Nucleus accumbens (tissue), 56 donors: ENCODE measurements around the gene BTG2.

ENCODE experiments used
- DNase-seq, 56 donors: peaks; one replicate each; lab custom pipeline; 2025; lab: John Stamatoyannopoulos, UW

Gene BTG2

GRCh38 chr1:203331224-203331623 lies 25.9 kb downstream of the BTG2 start:
- no peak for DNase-seq

DNA sequence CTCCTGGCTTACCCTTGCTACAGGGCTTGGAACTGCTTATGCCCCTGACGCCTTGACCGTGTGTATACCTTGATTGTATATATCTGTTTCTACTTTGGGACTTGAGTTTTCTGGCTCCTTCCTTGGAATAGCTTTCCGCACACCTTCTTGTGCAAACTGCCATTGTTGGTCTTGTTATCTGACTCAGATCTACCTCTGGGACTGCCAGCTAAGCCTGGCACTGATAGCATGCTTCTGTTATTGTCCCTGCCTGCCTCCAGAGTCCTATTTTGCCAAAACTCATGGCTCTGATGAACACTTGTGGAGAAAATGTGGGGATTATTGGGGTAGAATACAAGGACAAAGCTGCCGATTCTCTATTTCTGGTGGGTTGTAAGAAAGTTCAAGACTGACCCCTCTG lies 30.2 kb downstream of the BTG2 start:
- no peak for DNase-seq

DNA sequence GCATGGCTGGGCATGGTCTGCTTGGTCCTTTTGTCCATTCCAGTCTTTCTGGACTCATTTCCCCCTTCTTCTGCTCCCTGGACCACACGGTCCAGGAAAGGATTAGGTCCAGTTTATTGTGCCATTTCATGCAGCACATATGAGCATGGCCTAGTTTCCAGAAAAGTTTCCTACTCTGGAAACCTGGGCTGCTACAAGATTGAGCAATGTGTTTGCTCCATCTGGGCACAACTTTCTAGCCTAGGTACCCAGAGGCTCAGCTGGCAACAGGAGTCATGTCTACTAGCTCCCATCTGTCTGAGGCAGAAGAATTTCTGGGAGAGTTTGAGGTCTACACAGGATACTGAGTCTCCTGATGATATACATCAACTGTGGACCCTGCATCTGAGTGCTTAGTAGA lies 30.8 kb downstream of the BTG2 start:
- no peak for DNase-seq

DNA sequence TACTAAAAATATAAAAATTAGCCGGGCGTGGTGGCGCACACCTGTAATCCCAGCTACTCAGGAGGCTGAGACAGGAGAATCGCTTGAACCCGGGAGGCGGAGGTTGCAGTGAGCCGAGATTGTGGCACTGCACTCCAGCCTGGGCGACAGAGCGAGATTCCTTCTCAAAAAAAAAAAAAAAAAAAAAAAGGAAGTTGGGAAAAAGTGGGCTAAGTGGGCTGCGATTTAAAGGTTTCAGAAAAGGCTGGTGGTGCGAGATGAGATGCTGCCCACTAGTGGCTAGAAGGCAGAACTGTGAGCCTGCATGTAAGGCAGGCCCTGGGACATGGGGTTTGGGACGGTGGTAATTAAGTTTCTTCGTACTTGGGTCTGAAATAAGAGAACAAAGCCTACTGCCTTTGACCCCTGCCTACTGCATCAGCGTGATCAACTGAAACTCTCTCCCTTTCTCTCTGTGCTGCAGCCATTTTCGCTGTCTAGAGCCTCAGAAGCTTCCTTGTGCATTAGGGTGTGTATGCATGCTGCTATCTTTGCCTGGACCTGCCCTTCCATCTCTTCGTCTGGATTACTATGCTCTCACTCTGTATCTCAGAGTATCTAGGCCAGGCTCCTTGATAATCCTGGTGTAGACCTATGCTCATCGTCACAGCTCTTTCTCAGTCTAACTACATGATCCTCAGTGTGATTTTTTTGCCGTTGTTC lies 33.2 kb downstream of the BTG2 start:
- DNase-seq, result peak in 42 of 56 donors; percentile 9 to 75 (median 34)

DNA sequence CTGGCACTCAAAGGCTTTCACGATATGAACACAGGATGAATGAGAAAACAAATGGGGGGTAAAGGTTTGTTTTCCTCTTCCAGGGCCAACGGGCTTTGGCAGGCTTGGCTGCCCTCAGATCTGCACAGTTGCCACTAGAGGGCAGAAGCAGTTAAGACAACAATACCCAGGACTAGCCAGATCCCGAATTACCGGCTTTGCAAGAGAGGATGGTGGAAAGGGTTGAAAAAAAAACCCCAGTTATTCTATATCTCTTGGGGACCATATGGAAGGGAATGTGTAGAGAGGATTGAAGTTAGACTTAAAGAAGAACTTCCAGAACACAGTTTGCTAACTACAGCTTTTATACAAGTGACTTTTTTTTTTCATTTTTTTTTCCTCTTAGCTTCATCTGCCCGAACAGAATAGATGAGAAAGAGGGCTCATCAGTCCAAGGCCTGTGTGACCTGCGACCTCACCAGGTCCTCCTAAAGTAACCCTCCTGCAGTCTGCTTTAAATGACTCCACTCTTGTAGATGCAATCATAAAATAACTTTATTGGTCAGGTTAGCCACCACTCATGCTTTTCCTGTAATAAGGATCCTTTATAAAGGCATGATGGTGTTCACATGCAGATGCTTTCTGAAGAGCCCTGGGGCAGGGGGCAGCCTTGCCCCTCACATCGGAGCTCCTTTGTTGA lies 34.9 kb downstream of the BTG2 start:
- DNase-seq, result peak in 47 of 56 donors; percentile 13 to 83 (median 54)

DNA sequence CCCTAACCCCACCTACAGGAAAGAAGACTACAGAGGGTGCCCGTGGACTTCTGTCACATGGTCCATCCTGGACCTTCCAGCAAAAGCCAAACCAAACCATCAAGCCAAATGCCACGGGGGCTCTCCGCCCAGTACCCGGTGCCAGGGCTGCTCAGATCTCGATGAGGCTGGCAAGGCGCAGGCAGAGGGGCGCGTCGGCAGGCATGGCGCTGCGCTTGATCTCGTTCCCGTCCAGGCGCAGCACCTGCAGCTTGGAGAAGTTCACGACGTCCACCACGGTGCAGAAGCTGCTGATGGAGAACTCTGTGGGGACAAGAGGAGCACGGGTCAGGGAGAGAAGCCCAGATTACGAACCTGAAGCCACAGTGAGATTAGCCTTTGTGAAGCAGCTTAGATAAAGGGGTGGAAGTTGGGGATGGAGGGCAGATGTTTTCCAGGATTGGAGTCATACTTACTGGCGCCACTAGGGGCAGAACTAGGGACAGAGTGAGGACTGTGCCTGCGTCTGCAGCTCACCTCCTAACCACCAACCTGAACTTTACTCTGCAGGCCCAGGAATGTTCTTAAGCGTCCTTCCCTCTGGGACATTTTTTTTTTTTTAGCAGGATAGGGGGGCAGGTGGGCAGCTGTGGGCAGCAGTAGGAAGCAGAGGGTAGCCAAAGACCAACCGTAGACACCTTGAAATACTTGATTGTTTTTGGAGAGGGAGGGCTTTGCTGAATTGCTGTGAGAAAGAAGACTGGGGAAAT lies 37.0 kb downstream of the BTG2 start:
- peak in 15 of 56 donors; percentile 4 to 54 (median 16) for DNase-seq

GRCh38 chr1:203343956-203344754 lies 38.8 kb downstream of the BTG2 start:
- no peak for DNase-seq

- no peak for DNase-seq
These were observed 40.9 kb downstream of the BTG2 start for GRCh38 chr1:203346060-203346768.

- no peak for DNase-seq
These were observed 41.4 kb downstream of the BTG2 start for GRCh38 chr1:203346769-203347102.

- no peak for DNase-seq
These were observed 43.8 kb downstream of the BTG2 start for GRCh38 chr1:203349166-203349565.

DNA sequence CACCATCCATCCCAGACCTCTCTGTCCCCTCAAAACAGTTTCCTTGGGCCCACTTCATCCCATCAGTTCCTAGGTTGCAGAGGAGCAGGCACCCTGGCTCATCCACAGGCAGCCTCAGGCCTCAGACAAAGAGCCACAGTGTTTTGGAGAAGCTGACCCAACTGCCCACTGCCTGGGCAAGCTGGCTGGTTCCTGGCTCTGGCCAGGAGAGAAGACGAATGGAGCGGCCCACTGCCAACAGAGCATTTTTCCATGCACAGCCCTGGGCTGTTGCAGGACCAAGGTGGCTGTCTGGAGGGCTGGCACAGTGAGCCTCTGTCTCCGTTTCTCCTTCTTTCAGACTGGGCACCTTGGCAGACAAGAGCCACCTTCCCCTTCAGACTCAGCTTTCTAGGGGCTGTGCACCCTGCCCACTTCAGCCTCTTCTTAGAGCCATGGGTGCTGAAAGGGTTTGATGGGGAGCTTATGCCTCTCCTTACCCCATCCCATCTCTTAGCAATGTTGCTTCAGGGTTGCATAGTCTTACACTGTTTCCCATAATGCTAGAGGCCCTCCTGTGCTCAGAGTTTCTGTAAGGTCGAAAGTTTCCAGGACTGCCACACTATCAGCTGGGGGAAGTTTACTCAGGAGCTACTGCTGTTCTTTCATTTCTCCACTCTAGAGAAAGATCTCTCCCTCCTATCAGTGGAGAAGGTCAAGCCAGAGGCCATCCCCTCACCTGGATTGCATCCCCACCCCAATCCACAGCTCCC lies 44.6 kb downstream of the BTG2 start:
- peak in 42 of 56 donors; percentile 7 to 74 (median 39) for DNase-seq

- no peak for DNase-seq
These were observed 45.8 kb downstream of the BTG2 start, which contains the start of gene FMOD for GRCh38 chr1:203351037-203351625. Gene FMOD (minus strand): TSS chr1:203351122. CDS start chr1:203348270, 2,852 bp downstream.

DNA sequence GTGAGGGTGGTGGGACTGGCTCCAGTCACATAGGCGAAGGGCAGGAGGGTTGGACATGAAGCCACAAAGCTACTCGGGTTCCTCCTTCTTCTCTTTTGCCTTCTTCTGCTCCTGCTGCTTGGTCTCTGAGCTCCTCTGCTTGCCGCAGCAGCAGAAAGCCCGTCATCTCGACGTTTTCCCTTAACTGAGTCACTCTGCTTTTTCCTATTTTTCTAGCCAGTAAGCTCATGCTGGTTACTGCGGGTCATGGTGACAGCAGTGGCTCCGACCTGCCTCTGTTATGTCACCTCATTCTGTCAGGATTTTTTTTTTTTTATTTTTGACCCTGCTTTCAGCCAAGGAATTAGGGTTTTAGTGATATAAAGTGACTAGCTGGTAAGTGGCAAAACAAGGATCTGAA lies 48.2 kb downstream of the BTG2 start:
- DNase-seq, result no peak

DNA sequence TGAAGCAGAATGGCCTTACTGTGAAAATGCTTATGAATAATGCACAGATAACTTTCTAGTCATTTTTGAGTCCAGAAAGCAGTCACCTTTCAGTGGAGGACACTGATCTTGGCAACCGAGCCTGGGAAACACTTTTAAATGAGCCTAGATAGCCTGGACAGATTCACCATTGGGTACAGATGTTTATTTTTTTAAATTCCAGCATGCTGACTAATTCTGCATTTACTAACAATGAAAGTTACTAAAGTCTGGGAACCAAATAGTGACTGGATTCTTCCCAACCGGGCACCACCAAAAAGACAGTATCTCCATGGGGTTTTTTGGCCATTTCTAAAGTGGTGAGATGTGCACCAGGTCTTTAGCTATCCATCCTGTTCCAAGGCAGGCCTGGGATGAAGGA lies 48.9 kb downstream of the BTG2 start:
- DNase-seq, result no peak

DNA sequence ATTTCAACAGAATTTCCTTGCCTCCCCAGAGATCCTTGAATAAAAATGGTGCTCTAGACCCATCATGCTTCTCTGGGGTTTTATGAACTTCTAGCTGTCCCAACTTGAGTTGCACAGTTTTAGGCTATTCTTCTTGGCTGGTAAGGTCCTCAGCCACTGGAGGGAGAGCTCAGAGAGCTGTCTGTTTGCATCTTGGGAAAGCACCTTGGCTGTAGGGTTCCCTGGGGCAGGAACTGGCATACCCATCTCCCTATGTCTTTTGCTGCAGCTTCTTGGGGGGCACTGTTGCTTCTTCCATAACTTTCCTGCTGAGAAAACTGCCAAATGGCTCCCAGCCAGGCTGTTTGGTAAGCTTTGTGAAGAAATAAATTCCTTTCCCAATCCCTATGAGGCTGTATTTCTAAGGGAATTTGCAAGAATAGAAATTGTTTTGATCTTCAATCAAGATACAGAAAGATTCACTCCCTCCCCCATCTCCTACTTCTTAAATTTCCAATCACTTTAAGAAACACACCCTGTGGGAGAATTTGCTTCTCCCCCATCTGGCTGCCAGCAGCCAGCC lies 53.8 kb downstream of the BTG2 start:
- no peak for DNase-seq
